PC-3 (cell line): ENCODE results near the gene TTLL12. TPM values are rescaled to one million over a fixed set of nuclear protein-coding genes. Genes with fewer than 3 reads are reported as not detected.

ENCODE experiments used
- ATAC-seq: fragments of 200-7000 bp; cut with Tn5 transposase; 2 replicates; pipeline ENCODE4 v1.9.1; 2020; ENCODE audit warnings: mild to moderate bottlenecking, moderate library complexity
- BruUV-seq: library from RNA; stranded (reverse); fragments of 400-500 nt; replicated peaks from 2 replicates; lab custom pipeline; 2021; lab: Mats Ljungman, UMichigan
- CTCF ChIA-PET: fragments of 300-600 bp; sonication (Branson Sonifier 250); formaldehyde crosslinking; loops from one replicate; lab custom pipeline; 2022; ENCODE audit warnings: antibody characterized with exemption; lab: Charles Lee
- POLR2A ChIA-PET: fragments of 300-600 bp; sonication (Branson Sonifier 250); formaldehyde crosslinking; loops from one replicate; lab custom pipeline; 2022; ENCODE audit warnings: antibody characterized with exemption; ENCODE audit not compliant: unreplicated experiment; lab: Charles Lee
- DNase-seq: peaks from one replicate; pipeline ENCODE4 v3.0.0-alpha.2; 2015
- H2AFZ ChIP-seq: fragments of 300-600 bp; sonication (generic); 2 replicates; pipeline ENCODE4 v1.6.0; 2016; ENCODE audit warnings: antibody characterized with exemption, low read length
- H3F3A ChIP-seq: fragments of 300-600 bp; sonication (generic); one replicate; pipeline ENCODE4 v1.6.0; 2017; ENCODE audit warnings: antibody characterized with exemption, low read length, control low read depth, mild to moderate bottlenecking; ENCODE audit not compliant: unreplicated experiment
- H3K27ac ChIP-seq: fragments of 300-600 bp; sonication (generic); 2 replicates; pipeline ENCODE4 v1.5.1; 2016; ENCODE audit warnings: mild to moderate bottlenecking, low read length
- H3K27me3 ChIP-seq: fragments of 300-600 bp; sonication (generic); 2 replicates; pipeline ENCODE4 v1.6.1; 2016; ENCODE audit warnings: low read length, mixed read lengths
- H3K36me3 ChIP-seq: fragments of 300-600 bp; sonication (generic); 2 replicates; pipeline ENCODE4 v1.6.1; 2016; ENCODE audit warnings: low read depth, mixed run types, low read length, mixed read lengths
- H3K4me1 ChIP-seq: fragments of 300-600 bp; sonication (generic); 2 replicates; pipeline ENCODE4 v1.5.1; 2016; ENCODE audit warnings: low read length; ENCODE audit not compliant: insufficient read depth
- H3K4me2 ChIP-seq: fragments of 300-600 bp; sonication (generic); 2 replicates; pipeline ENCODE4 v1.6.0; 2016; ENCODE audit warnings: low read length
- H3K4me3 ChIP-seq: fragments of 300-600 bp; sonication (generic); 2 replicates; pipeline ENCODE4 v1.5.1; 2016; ENCODE audit warnings: mild to moderate bottlenecking, low read length, mixed read lengths
- H3K79me2 ChIP-seq: fragments of 300-600 bp; sonication (generic); 2 replicates; pipeline ENCODE4 v1.6.1; 2017; ENCODE audit warnings: low read length, mixed read lengths
- H3K9ac ChIP-seq: fragments of 300-600 bp; sonication (generic); 2 replicates; pipeline ENCODE4 v1.6.0; 2016; ENCODE audit warnings: mild to moderate bottlenecking, low read length
- H3K9me2 ChIP-seq: fragments of 300-600 bp; sonication (generic); replicated peaks from 2 replicates; pipeline ENCODE4 v1.6.1; 2016; ENCODE audit warnings: mixed run types, low read length, mixed read lengths
- H3K9me3 ChIP-seq: fragments of 300-600 bp; sonication (generic); 2 replicates; pipeline ENCODE4 v1.6.1; 2016; ENCODE audit warnings: low read length, mixed read lengths
- H4K20me1 ChIP-seq: fragments of 300-600 bp; sonication (generic); 2 replicates; pipeline ENCODE4 v1.6.1; 2016; ENCODE audit warnings: low read length, mixed read lengths
- CTCF ChIP-seq: fragments of 300-600 bp; sonication (generic); conservative IDR thresholded peaks from 2 replicates; pipeline ENCODE4 v1.5.1; 2017; ENCODE audit warnings: antibody characterized with exemption, low read depth, mild to moderate bottlenecking, low read length
- EZH2 ChIP-seq: fragments of 300-600 bp; sonication (generic); IDR thresholded peaks from one replicate; pipeline ENCODE4 v1.6.1; 2017; ENCODE audit warnings: antibody characterized with exemption, mild to moderate bottlenecking, low read length; ENCODE audit not compliant: unreplicated experiment
- EZH2phosphoT487 ChIP-seq: fragments of 300-600 bp; sonication (generic); IDR thresholded peaks from 2 replicates; pipeline ENCODE4 v1.6.1; 2018; ENCODE audit warnings: mild to moderate bottlenecking, antibody characterized with exemption, low read length, borderline replicate concordance
- intact Hi-C: fragments of 100-400 bp; cut with micrococcal nuclease; formaldehyde crosslinking; loops from 2 replicates; pipeline ENCODE4 v1.9.0; 2023
- total RNA-seq: library from RNA; depleted of rRNA; stranded (reverse); fragments of >200 nt; gene quantifications from 2 replicates; pipeline ENCODE4 v1.2.3, GENCODE V29; 2014

TTLL12 gene
- total RNA-seq, 1 experiment from 2014 or later = 48.9 TPM

GRCh38 chr22:43231724-43232034 is 44.7 kb upstream of the TTLL12 start:
- Histone ChIP-seq H3K9me2 (no peaks in the 10 kb centered on the region), H3K27ac (no peak overlapping the region), H3F3A (no peaks in the 10 kb centered on the region), H3K4me2 (no peak overlapping the region), H3K9ac (no peak overlapping the region), H3K4me1 (no peaks in the 10 kb centered on the region), H3K79me2 (no peaks in the 10 kb centered on the region), H3K27me3 (no peaks in the 10 kb centered on the region), H4K20me1 (no peaks in the 10 kb centered on the region), H3K36me3 (no peaks in the 10 kb centered on the region), H2AFZ (no peak overlapping the region), H3K9me3 (no peaks in the 10 kb centered on the region), H3K4me3 (no peak overlapping the region)
- ChIA-PET POLR2A (no interaction called here), CTCF (interaction anchor here (0.6 to 1.0 kb wide), 5 partner anchors 39 to 151 kb away, joined by 3 to 24 read pairs (median 4); no protein-coding TSS in a partner anchor)
- no TSS peak for BruUV-seq
- intact Hi-C loops = no loop called here
- ATAC-seq = no peak
- no peak for DNase-seq
- no peak for TF ChIP-seq CTCF
- no peak for TF ChIP-seq EZH2phosphoT487
- TF ChIP-seq EZH2 = no peak

GRCh38 chr22:43230971-43231723 is 44.2 kb upstream of the TTLL12 start:
- no peaks in the 10 kb centered on the region for H3K9me2 ChIP-seq
- no peaks in the 10 kb centered on the region for H3K4me1 ChIP-seq
- BruUV-seq = no TSS peak
- H4K20me1 ChIP-seq = no peaks in the 10 kb centered on the region
- CTCF ChIA-PET = interaction anchor here (0.6 to 1.0 kb wide), 5 partner anchors 39 to 152 kb away, joined by 3 to 24 read pairs (median 4); no protein-coding TSS in a partner anchor
- POLR2A ChIA-PET = no interaction called here
- H2AFZ ChIP-seq = peak overlapping the region; percentile 46; the same call in 1 of the 2 replicates
- peak overlapping the region; percentile 55; the same call in 1 of the 2 replicates for H3K4me2 ChIP-seq
- H3K4me3 ChIP-seq = no peak overlapping the region
- ATAC-seq (peak; percentile 73), DNase-seq (peak; percentile 76)
- H3K27ac ChIP-seq = no peak overlapping the region
- TF ChIP-seq EZH2 = no peak
- TF ChIP-seq EZH2phosphoT487 = no peak
- peak; percentile 90 for TF ChIP-seq CTCF
- no peaks in the 10 kb centered on the region for H3K79me2 ChIP-seq
- H3K9ac ChIP-seq = no peak overlapping the region
- H3K9me3 ChIP-seq = no peaks in the 10 kb centered on the region
- intact Hi-C loops = no loop called here
- H3F3A ChIP-seq = no peaks in the 10 kb centered on the region
- H3K27me3 ChIP-seq = no peaks in the 10 kb centered on the region
- H3K36me3 ChIP-seq = no peaks in the 10 kb centered on the region

GRCh38 chr22:43230571-43230970 is 43.6 kb upstream of the TTLL12 start:
- Histone ChIP-seq H3K27me3 (no peaks in the 10 kb centered on the region), H3K9me3 (no peaks in the 10 kb centered on the region), H3K9me2 (no peaks in the 10 kb centered on the region), H2AFZ (no peak overlapping the region), H3K27ac (no peak overlapping the region), H3F3A (no peaks in the 10 kb centered on the region), H3K79me2 (no peaks in the 10 kb centered on the region), H3K9ac (no peak overlapping the region), H3K4me2 (no peak overlapping the region), H3K36me3 (no peaks in the 10 kb centered on the region), H3K4me1 (no peaks in the 10 kb centered on the region), H4K20me1 (no peaks in the 10 kb centered on the region), H3K4me3 (no peak overlapping the region)
- ATAC-seq (no peak; the same call in 1 of the 2 replicates), DNase-seq (no peak)
- ChIA-PET POLR2A (no interaction called here), CTCF (no interaction called here)
- no TSS peak for BruUV-seq
- intact Hi-C loops = no loop called here
- TF ChIP-seq EZH2 (no peak), CTCF (no peak), EZH2phosphoT487 (no peak)
